ENCODE data around the gene CFAP77. TPM values are rescaled to one million over a fixed set of nuclear protein-coding genes. Genes with fewer than 3 reads are reported as not detected.

CFAP77 gene
- total RNA-seq, 6 donors from 2014 or later: 0.78 to 16.7 (median 2.7) TPM; not detected in 1

- Histone ChIP-seq H3K27me3 (no peaks in the 10 kb centered on the region), H3K36me3 (no peaks in the 10 kb centered on the region), H3K4me1 (peaks cover 0 to 7% (median 1%) of the 10 kb centered on the region in 4 donors), H3K4me3 (no peak overlapping the region), H3K27ac (no peak overlapping the region), H3K9me3 (no peaks in the 10 kb centered on the region)
- no peak for TF ChIP-seq POLR2AphosphoS5 (IDR thresholded peaks at IDR 0.05)
- TF ChIP-seq EP300 (IDR thresholded peaks at IDR 0.05): no peak
- TF ChIP-seq, protein P1, sequence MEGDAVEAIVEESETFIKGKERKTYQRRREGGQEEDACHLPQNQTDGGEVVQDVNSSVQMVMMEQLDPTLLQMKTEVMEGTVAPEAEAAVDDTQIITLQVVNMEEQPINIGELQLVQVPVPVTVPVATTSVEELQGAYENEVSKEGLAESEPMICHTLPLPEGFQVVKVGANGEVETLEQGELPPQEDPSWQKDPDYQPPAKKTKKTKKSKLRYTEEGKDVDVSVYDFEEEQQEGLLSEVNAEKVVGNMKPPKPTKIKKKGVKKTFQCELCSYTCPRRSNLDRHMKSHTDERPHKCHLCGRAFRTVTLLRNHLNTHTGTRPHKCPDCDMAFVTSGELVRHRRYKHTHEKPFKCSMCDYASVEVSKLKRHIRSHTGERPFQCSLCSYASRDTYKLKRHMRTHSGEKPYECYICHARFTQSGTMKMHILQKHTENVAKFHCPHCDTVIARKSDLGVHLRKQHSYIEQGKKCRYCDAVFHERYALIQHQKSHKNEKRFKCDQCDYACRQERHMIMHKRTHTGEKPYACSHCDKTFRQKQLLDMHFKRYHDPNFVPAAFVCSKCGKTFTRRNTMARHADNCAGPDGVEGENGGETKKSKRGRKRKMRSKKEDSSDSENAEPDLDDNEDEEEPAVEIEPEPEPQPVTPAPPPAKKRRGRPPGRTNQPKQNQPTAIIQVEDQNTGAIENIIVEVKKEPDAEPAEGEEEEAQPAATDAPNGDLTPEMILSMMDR (IDR thresholded peaks at IDR 0.05): no peak
- TF ChIP-seq POLR2A (IDR thresholded peaks at IDR 0.05): no peak
- WGBS, 2 donors: 87 to 88% methylated on average over 16 to 17 of the region's 19 CpGs
- no peak for DNase-seq
- ATAC-seq (ENCODE audit: low FRiP score in 2 of 2): no peak
These were observed 132.1 kb downstream of the CFAP77 start for GRCh38 chr9:132541870-132542830.

DNA sequence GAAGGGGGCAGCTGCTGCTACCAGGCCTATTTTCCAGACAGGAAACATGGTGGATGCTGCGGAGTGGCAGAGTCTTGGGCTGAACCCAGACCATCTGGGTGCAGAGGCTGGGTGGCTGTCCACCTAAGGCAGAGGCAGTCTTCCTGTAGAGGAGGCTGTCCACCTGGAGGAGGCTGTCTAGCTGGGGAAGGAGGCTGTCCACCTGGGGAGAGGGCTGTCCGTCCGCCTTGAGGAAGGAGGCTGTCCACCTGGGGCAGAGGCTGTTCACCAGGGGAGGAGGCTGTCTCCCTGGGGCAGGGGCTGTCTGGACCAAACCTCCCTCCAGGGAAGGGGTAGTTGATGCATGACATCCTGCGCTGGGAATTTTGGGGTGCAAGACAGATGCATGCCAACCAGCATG, 133.2 kb downstream of the CFAP77 start:
- H3K27me3 ChIP-seq: no peaks in the 10 kb centered on the region
- WGBS, 2 donors: 88 to 100% methylated on average over 3 to 4 of the region's 4 CpGs
- ATAC-seq (ENCODE audit: low FRiP score in 2 of 2): no peak

GRCh38 chr9:132543960-132544359, 133.9 kb downstream of the CFAP77 start:
- ATAC-seq (ENCODE audit: low FRiP score in 2 of 2): peak in 1 of 2 donors; percentile 31

More for the DNA sequence above, 133.2 kb downstream of the CFAP77 start:
- TF ChIP-seq, protein P1 (IDR thresholded peaks at IDR 0.05): no peak
- TF ChIP-seq POLR2AphosphoS5 (IDR thresholded peaks at IDR 0.05): no peak
- TF ChIP-seq EP300 (IDR thresholded peaks at IDR 0.05): no peak
- no peak for TF ChIP-seq POLR2A (IDR thresholded peaks at IDR 0.05)
- H3K4me3 ChIP-seq: no peak overlapping the region
- peaks cover 0 to 7% (median 1%) of the 10 kb centered on the region in 4 donors for H3K4me1 ChIP-seq
- no peaks in the 10 kb centered on the region for H3K36me3 ChIP-seq
- no peak for DNase-seq
- H3K27ac ChIP-seq: no peak overlapping the region
- H3K9me3 ChIP-seq: no peaks in the 10 kb centered on the region

DNA sequence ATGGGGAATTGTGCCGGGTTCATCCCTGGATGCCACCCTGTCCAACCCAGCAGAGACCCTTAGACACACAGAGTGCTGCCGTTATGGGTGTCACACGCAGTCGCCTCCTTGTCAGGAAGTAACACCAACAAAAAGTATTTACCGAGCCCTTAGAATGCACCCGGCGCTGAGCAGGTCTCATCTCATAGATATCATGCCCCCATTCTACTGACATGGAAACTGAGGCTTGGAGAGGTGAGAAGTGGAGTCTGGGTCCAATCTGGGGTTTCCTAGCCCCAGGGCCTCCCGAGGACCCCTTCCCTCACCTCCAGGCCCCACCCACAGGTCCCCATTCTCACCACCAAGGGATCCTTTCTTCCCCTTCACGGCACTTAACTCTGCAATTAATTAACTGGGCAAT, 135.6 kb downstream of the CFAP77 start:
- Histone ChIP-seq H3K4me3 (no peak overlapping the region), H3K4me1 (peaks cover 0 to 7% (median 1%) of the 10 kb centered on the region in 4 donors), H3K27me3 (no peaks in the 10 kb centered on the region), H3K9me3 (no peaks in the 10 kb centered on the region), H3K27ac (no peak overlapping the region), H3K36me3 (no peaks in the 10 kb centered on the region)
- TF ChIP-seq EP300 (IDR thresholded peaks at IDR 0.05) (no peak), POLR2AphosphoS5 (IDR thresholded peaks at IDR 0.05) (no peak), POLR2A (IDR thresholded peaks at IDR 0.05) (no peak)
- TF ChIP-seq, protein P1 (IDR thresholded peaks at IDR 0.05): no peak
- DNase-seq: no peak
- WGBS, 2 donors: 60 to 87% methylated on average over 1 to 9 of the region's 9 CpGs
- no peak for ATAC-seq (ENCODE audit: low FRiP score in 2 of 2)

More at GRCh38 chr9:132543960-132544359, 133.9 kb downstream of the CFAP77 start:
- no peak for TF ChIP-seq POLR2A (IDR thresholded peaks at IDR 0.05)
- no peak for TF ChIP-seq EP300 (IDR thresholded peaks at IDR 0.05)
- TF ChIP-seq POLR2AphosphoS5 (IDR thresholded peaks at IDR 0.05): no peak
- TF ChIP-seq, protein P1 (IDR thresholded peaks at IDR 0.05): no peak
- 52 to 53% methylated on average over 20 to 21 of the region's 21 CpGs for WGBS, 2 donors
- no peak overlapping the region for H3K4me3 ChIP-seq
- peak in 1 of 2 donors; percentile 39 for DNase-seq
- H3K36me3 ChIP-seq: no peaks in the 10 kb centered on the region
- no peaks in the 10 kb centered on the region for H3K9me3 ChIP-seq
- H3K27me3 ChIP-seq: no peaks in the 10 kb centered on the region
- H3K4me1 ChIP-seq: peaks cover 0 to 7% (median 1%) of the 10 kb centered on the region in 4 donors
- H3K27ac ChIP-seq: no peak overlapping the region
